NB4 (cell line): ENCODE measurements around the gene BCOR.

Experiments
- POLR2A ChIP-seq: IDR thresholded peaks from 2 replicates; pipeline ENCODE4 v1.6.1; 2011; ENCODE audit warnings: mild to moderate bottlenecking; ENCODE audit not compliant: insufficient read length; ENCODE audit errors: extremely low read depth
- TF ChIP-seq, protein P1 (sequence below): IDR thresholded peaks from one replicate; pipeline ENCODE4 v1.5.1; 2012; ENCODE audit warnings: low read depth, low read length

DNA sequence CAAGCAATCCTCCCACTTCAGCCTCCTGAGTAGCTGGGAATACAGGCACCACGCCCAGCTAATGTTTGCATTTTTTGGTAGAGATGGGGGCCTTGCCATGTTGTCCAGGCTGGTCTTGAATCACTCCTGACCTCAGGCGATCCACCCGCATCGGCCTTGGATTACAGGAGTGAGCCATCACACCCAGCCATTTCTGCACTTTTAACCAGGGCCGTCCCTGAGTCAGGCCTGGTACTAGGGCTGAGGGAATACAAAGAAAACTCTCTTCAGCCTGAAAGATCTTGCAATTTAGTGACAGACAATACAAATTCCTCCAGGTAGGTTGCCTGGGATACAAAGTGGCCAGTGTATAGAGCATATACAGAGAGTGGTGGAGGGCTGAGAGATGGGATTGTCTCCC, 65.8 kb downstream of the BCOR start:
- TF ChIP-seq, protein P1, sequence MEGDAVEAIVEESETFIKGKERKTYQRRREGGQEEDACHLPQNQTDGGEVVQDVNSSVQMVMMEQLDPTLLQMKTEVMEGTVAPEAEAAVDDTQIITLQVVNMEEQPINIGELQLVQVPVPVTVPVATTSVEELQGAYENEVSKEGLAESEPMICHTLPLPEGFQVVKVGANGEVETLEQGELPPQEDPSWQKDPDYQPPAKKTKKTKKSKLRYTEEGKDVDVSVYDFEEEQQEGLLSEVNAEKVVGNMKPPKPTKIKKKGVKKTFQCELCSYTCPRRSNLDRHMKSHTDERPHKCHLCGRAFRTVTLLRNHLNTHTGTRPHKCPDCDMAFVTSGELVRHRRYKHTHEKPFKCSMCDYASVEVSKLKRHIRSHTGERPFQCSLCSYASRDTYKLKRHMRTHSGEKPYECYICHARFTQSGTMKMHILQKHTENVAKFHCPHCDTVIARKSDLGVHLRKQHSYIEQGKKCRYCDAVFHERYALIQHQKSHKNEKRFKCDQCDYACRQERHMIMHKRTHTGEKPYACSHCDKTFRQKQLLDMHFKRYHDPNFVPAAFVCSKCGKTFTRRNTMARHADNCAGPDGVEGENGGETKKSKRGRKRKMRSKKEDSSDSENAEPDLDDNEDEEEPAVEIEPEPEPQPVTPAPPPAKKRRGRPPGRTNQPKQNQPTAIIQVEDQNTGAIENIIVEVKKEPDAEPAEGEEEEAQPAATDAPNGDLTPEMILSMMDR = no peak
- TF ChIP-seq POLR2A = no peak
